ENCODE results near the gene MYO7A.

Gene MYO7A

DNA sequence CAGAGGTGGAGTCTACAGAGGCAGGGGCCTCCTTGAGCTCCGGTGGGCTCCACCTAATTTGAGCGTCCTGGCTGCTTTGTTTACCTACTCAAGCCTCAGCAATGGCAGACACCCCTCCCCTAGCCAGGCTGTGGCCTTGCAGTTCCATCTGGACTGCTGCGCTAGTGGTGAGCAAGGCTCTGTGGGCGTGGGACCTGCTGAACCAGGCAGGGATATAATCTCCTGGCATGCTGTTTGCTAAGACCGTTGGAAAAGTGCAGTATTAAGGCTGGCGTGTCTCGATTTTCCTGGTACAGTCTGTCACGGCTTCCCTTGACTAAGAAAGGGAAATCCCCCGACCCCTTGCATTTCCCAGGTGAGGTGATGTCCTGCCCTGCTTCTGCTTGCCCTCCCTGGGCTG lies 95.8 kb downstream of the MYO7A start:
- Mint-ChIP-seq H3K9me3 (no peaks in the 10 kb centered on the region), H3K4me1 (no peaks in the 10 kb centered on the region), H3K27ac (no peak overlapping the region), H3K4me3 (no peak overlapping the region), H3K36me3 (no peaks in the 10 kb centered on the region)
- no peak for DNase-seq (ENCODE audit: low spot score in 2 of 2)
- ATAC-seq, result no peak

DNA sequence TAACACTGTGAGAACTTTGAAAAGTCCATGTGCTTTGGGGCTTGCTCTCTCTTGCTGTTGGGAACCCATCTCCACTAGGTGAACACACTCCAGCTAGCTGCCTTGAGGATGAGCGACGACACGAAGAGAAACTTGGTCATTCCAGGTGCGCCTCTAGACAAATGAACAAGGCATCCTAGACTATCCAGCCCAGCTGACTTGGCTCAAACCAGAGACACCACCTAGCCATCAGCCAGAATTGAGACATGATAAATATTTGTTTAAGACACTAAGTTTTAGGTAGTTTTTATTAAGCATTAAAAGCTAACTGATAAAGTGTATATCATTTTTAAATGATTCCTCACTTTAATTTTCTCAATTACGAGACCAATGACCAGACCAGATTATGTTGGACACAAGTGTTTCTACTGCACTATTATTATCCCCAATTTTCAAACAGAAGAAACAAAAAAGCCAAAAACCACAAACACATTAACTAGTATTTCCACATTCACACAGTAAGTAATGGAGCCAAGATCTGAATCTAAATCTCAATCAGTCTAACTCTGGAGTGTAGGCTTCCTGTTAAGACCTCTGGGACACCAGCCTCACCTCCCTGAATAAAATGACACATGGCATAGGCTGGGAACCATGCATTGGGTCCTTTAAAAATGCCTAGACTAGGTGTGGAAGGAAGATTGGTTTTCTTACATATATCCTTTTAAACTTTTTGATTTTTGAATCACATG lies 103.0 kb downstream of the MYO7A start:
- no peak for ATAC-seq
- no peaks in the 10 kb centered on the region for H3K9me3 Mint-ChIP-seq
- no peak overlapping the region for H3K27ac Mint-ChIP-seq
- H3K4me3 Mint-ChIP-seq, result no peak overlapping the region
- no peak for DNase-seq (ENCODE audit: low spot score in 2 of 2)
- no peaks in the 10 kb centered on the region for H3K4me1 Mint-ChIP-seq
- H3K36me3 Mint-ChIP-seq, result no peaks in the 10 kb centered on the region

DNA sequence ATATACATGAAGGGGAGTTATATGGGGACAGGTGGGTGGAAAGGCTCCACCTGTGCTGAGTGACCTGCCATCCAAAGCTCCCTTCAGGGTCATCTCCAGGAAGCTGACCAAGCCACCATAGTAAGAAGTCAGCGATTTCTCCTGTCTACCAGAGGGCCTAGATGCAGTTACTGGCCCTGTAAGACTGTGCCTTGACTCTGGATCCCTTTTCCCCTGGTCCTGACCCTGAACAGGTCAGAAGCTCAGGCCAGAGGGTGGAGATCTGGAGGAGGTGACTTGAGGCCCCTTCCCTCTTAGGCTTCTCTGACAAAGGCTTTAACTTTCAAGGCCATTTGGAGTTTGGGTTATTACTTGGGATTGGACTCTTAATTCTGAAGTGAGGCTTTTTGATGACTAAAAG lies 103.8 kb downstream of the MYO7A start:
- ATAC-seq, result no peak
- no peaks in the 10 kb centered on the region for H3K9me3 Mint-ChIP-seq
- H3K27ac Mint-ChIP-seq, result no peak overlapping the region
- H3K36me3 Mint-ChIP-seq, result no peaks in the 10 kb centered on the region
- no peaks in the 10 kb centered on the region for H3K4me1 Mint-ChIP-seq
- no peak overlapping the region for H3K4me3 Mint-ChIP-seq
- DNase-seq (ENCODE audit: low spot score in 2 of 2), result no peak

DNA sequence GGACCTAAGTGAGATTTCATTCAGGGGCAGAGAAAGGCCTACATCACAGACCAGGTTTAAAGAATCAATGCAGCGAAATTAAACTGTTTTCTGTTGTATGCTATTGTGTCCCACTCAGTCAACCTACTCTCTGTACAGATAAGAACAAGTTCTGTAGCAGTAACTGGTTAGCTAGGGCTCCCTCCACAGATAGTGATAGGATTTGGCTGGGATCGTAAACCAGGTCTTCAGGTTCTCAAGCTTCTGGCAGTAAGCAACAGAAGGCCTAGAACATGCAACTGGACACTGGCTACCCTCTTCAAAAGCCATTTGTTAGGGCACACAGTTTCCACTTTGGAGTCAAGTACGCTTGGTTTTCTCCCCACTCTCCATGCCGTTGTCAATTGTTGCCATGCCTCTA lies 104.2 kb downstream of the MYO7A start:
- H3K4me3 Mint-ChIP-seq, result no peak overlapping the region
- H3K36me3 Mint-ChIP-seq, result no peaks in the 10 kb centered on the region
- ATAC-seq (no peak), DNase-seq (ENCODE audit: low spot score in 2 of 2) (no peak)
- no peaks in the 10 kb centered on the region for H3K4me1 Mint-ChIP-seq
- no peak overlapping the region for H3K27ac Mint-ChIP-seq
- no peaks in the 10 kb centered on the region for H3K9me3 Mint-ChIP-seq

DNA sequence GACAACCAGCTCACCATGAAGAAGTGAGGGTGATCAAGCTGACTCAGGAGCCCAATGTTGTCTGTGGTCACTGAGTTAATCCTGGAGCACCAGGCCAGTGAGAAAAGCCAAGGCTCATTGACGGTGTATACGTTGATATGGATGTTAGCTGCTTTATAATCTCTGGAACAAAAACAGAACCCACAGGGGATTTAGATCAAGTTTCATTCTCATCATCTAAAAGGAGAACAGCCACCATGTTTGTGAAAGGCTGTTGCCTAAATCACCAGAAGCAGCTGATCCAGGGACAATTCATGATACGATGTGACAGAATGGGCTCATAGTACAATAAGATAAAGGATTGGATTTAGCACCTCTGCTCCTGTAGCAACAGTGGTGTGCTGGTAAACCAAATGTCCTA lies 105.0 kb downstream of the MYO7A start:
- no peak overlapping the region for H3K27ac Mint-ChIP-seq
- DNase-seq (ENCODE audit: low spot score in 2 of 2) (no peak), ATAC-seq (no peak)
- no peaks in the 10 kb centered on the region for H3K9me3 Mint-ChIP-seq
- H3K4me1 Mint-ChIP-seq, result no peaks in the 10 kb centered on the region
- no peak overlapping the region for H3K4me3 Mint-ChIP-seq
- no peaks in the 10 kb centered on the region for H3K36me3 Mint-ChIP-seq

DNA sequence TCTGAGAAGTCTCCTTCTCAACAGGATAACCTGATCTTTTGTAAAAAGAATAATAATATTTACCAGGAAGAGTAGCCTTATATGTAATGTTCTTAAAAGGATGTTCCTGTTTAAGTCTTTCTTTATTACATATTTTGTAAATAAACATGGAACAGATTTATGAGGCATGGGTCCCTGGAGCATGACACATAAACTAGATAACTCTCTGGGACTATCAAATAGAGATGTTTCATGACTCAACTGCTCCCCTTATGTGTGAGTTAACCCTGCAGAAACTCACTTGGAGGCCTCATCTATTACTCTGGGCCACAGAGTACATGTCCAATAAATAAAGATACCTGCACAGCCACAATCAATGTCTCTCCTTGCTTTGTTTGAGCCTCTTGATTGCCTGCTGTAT lies 108.9 kb downstream of the MYO7A start:
- Mint-ChIP-seq H3K9me3 (no peaks in the 10 kb centered on the region), H3K27ac (no peak overlapping the region)
- ATAC-seq, result no peak

DNA sequence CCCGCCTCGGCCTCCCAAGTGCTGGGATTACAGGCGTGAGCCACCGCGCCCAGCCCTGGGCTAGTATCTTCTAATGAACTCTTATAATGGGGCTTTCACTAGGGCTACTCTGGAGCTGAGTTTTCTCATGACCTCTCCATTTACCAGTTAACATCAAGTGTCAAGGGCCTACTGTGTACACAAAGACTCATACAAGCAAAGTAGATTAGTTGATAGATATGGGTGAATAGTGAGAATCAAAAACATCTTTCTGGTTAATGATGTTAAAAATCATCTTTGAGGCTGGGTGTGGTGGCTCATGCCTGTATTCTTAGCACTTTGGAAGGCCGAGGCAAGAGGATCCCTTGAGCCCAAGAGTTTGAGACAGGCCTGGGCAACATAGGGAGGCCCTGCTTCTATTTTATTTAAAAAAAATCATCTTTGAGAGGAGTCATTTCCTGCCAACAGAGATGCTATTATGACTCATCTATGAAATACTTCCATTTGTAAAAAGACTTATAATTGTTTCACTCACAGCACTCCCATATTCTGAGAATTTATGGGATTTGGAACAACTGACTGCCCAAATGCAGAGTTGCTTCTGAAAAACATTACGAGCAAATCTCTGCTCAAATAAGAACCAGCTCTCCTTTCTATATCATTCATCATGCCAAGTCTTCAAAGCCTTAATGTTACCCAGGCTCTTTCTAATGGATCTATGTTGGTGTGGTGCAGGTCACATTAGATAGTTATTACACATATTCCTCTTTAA lies 116.4 kb downstream of the MYO7A start:
- Mint-ChIP-seq H3K36me3 (no peaks in the 10 kb centered on the region), H3K4me1 (no peaks in the 10 kb centered on the region), H3K4me3 (no peak overlapping the region), H3K9me3 (no peaks in the 10 kb centered on the region), H3K27ac (no peak overlapping the region)
- ATAC-seq (peak; percentile 53), DNase-seq (ENCODE audit: low spot score in 2 of 2) (no peak)

More for the DNA sequence above, 108.9 kb downstream of the MYO7A start:
- H3K4me1 Mint-ChIP-seq, result no peaks in the 10 kb centered on the region
- H3K36me3 Mint-ChIP-seq, result no peaks in the 10 kb centered on the region
- DNase-seq (ENCODE audit: low spot score in 2 of 2), result no peak
- H3K4me3 Mint-ChIP-seq, result no peak overlapping the region

DNA sequence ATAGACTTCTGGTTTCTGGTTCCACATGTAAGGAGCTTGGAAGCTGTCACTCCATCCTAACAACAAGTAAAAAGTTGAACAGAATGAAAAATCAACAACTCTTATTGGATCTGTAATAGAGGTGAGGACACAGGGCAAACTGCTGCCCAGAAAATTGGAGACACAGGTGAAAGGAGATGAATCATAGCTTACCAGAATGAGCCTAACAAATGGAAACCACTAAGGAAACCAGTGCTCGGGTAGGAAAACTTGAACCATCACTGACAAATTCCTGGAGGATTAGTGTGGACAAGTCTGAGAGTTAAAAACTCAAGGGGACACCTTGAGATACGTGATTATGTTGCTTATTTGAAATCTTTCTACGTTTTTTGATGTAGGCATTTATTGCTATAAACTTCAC lies 121.4 kb downstream of the MYO7A start:
- peaks cover 5% of the 10 kb centered on the region for H3K9me3 Mint-ChIP-seq
- no peaks in the 10 kb centered on the region for H3K36me3 Mint-ChIP-seq
- ATAC-seq, result no peak
- no peak overlapping the region for H3K4me3 Mint-ChIP-seq
- no peak overlapping the region for H3K27ac Mint-ChIP-seq
- peaks cover 7% of the 10 kb centered on the region for H3K4me1 Mint-ChIP-seq
- no peak for DNase-seq (ENCODE audit: low spot score in 2 of 2)

DNA sequence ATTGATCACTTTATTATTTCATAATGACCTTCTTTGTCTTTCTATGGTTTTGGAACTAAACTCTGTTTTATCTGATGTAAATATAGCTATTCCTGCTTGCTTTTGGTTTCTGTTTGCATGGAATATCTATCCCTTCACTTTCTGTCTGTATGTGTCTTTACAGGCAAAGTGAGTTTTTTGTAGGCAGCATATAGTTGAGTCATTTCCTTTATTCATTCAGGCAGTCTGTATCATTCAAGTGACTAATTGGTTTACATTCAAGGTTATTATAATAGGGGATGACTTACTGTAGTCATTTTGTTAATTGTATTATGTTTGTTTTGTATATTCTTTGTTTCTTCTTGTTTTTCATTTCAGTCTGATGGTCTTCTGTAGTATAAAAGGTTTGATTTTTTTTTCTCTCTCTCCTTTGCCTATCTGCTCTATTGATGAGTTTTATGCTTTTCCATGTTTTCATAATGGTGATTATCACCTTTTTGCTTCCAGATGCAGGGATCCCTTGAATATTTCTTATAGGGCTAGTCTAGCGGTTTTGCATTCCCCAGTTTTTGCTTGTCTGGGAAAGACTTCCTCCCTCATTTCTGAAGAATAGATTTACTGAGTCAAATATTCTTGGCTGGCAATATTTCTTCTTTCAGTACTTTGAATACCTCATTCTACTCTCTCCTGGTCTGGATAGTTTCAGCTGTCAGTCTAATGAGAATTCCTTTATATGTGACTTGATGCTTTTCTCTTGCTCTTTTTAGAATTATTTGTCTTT lies 123.0 kb downstream of the MYO7A start:
- no peak overlapping the region for H3K27ac Mint-ChIP-seq
- peaks cover 7% of the 10 kb centered on the region for H3K4me1 Mint-ChIP-seq
- H3K9me3 Mint-ChIP-seq, result peaks cover 5% of the 10 kb centered on the region
- ATAC-seq, result peak; percentile 82
- no peak for DNase-seq (ENCODE audit: low spot score in 2 of 2)
- H3K4me3 Mint-ChIP-seq, result no peak overlapping the region
- no peaks in the 10 kb centered on the region for H3K36me3 Mint-ChIP-seq

DNA sequence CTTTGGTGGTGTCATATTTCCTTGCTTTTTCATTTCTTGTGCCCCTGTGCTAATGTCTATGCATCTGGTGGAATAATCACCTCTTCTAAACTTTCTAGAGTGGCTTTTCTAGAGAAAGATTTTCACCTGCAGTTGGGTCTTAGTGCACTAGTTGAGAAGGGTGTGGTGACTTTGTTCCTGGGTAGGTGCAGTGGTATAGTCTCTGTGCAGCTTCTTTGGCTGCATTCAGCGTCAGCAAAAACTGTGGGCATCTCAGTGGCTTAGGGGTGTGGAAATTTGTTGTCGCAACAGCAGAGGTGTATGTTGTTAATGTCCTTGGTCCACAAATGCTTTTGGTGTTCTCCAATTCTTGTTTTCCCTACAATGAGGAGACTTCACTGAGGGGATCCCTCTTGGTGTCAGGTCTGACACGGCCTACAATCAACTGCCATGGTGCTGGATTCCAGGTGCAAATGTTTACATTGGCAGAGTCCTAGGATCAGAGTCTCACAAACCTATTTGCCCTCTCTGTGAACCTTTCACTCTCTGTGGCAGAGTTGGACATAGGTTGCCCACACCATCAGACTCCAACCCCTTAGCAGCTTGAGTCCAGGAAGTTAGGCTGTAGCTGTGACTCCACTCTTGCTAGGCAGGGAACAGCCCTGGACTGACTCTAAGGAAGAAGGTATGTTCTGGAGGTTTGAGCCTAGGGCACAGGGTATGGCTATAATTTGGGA lies 124.7 kb downstream of the MYO7A start:
- no peak for DNase-seq (ENCODE audit: low spot score in 2 of 2)
- Mint-ChIP-seq H3K27ac (no peak overlapping the region), H3K36me3 (no peaks in the 10 kb centered on the region), H3K4me3 (no peak overlapping the region), H3K4me1 (peaks cover 7% of the 10 kb centered on the region), H3K9me3 (peaks cover 5% of the 10 kb centered on the region)
- no peak for ATAC-seq

DNA sequence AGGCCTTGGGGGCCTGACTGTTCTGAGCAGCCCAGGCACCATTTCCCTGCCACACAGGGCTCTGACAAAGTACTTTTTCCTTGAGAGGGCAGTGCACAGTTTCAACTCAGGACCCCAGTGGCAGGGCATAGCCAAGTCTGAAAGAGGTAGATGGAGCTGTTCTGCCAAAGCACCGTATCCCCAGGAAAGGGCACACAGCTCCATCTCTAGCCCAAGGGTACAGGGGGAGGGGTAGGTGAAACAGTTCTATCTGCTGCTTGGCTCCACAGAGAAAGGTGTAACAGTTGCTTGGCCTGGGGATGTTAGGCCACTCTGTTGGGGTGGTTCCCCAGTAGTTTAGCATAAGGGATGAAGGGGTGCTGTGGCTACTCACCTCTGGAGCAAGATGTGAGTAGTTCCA lies 125.6 kb downstream of the MYO7A start:
- H3K4me1 Mint-ChIP-seq, result peaks cover 7% of the 10 kb centered on the region
- ATAC-seq (no peak), DNase-seq (ENCODE audit: low spot score in 2 of 2) (no peak)
- H3K9me3 Mint-ChIP-seq, result peaks cover 5% of the 10 kb centered on the region
- no peaks in the 10 kb centered on the region for H3K36me3 Mint-ChIP-seq
- H3K27ac Mint-ChIP-seq, result no peak overlapping the region
- no peak overlapping the region for H3K4me3 Mint-ChIP-seq

DNA sequence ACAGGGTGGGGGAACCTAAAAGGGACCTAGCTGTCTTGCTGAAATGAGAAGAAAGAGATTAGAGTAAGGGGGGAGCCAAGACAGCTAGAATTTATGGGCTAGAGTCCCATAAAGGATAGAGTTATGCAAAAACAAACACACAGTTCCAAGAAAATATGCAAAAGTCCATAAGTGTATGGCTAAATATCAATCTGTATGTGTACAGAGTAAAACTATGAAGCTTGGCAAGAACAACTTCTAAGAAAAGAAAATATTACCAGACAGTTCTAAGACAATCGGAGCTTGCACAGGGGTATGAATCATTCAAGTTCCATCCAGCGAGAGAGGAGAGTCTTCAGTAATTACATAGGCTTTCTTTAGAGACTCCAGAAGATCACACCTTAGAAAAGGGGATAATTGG lies 131.6 kb downstream of the MYO7A start:
- Mint-ChIP-seq H3K9me3 (peaks cover 3% of the 10 kb centered on the region), H3K36me3 (no peaks in the 10 kb centered on the region), H3K27ac (no peak overlapping the region), H3K4me3 (no peak overlapping the region), H3K4me1 (no peaks in the 10 kb centered on the region)
- DNase-seq (ENCODE audit: low spot score in 2 of 2), result no peak
- no peak for ATAC-seq

DNA sequence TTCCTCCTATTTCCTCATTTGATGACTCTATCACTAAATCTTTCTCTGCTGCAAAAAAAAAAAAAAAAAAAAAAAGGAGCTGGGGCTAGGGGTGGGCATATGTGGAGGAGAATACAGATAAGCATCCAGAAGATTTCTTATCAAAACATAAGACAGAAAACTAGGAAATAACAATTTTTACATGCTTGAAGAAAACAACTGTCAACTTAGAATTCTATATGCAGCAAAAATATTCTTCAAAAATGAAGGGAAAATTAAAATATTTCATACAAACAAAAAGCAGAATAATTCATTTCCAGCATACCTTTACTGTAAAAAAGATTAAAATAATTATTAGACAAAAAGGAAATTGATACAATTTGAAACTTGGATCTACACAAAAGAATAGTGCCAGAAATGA lies 134.8 kb downstream of the MYO7A start:
- Mint-ChIP-seq H3K27ac (no peak overlapping the region), H3K36me3 (no peaks in the 10 kb centered on the region), H3K9me3 (peaks cover 3% of the 10 kb centered on the region), H3K4me3 (no peak overlapping the region), H3K4me1 (no peaks in the 10 kb centered on the region)
- no peak for DNase-seq (ENCODE audit: low spot score in 2 of 2)
- ATAC-seq, result no peak
